Mesendoderm (in vitro differentiated cells): ENCODE results near the gene TXN.
"Not testable (repeated sequence)": the region's sequence is repeated elsewhere in the genome, so short reads cannot be mapped to it uniquely, and the experiment has no call there.

Experiments
- DNase-seq: peaks from one replicate; pipeline ENCODE4 v3.0.0; 2013
- H2AK5ac ChIP-seq: 2 replicates; pipeline ENCODE4 v1.6.1; 2013; ENCODE audit warnings: low read length, inconsistent platforms
- H2BK120ac ChIP-seq: 2 replicates; pipeline ENCODE4 v1.6.1; 2013; ENCODE audit warnings: low read depth, mild to moderate bottlenecking, low read length, moderate library complexity, mixed read lengths
- H2BK15ac ChIP-seq: replicated peaks from 2 replicates; pipeline ENCODE4 v1.6.1; 2013; ENCODE audit warnings: low read depth, mild to moderate bottlenecking, moderate library complexity
- H2BK5ac ChIP-seq: 2 replicates; pipeline ENCODE4 v1.6.1; 2013; ENCODE audit warnings: low read length, inconsistent platforms
- H3K18ac ChIP-seq: 2 replicates; pipeline ENCODE4 v1.6.1; 2013; ENCODE audit warnings: mild to moderate bottlenecking, low read length, mixed read lengths
- H3K23ac ChIP-seq: one replicate; pipeline ENCODE4 v1.6.1; 2013; ENCODE audit warnings: low read length
- H3K27ac ChIP-seq: 2 replicates; pipeline ENCODE4 v1.5.1; 2013; ENCODE audit warnings: low read depth, mild to moderate bottlenecking, inconsistent platforms, low read length, moderate library complexity
- H3K27me3 ChIP-seq: 2 replicates; pipeline ENCODE4 v1.6.1; 2013; ENCODE audit warnings: low read length, control low read depth, mild to moderate bottlenecking, inconsistent platforms; ENCODE audit not compliant: insufficient read depth, poor library complexity
- H3K36me3 ChIP-seq: 2 replicates; pipeline ENCODE4 v1.6.1; 2013; ENCODE audit warnings: low read length, inconsistent platforms; ENCODE audit not compliant: control insufficient read depth, insufficient read depth
- H3K4ac ChIP-seq: one replicate; pipeline ENCODE4 v1.6.1; 2013; ENCODE audit warnings: low read depth, mild to moderate bottlenecking, low read length, moderate library complexity
- H3K4me1 ChIP-seq: 2 replicates; pipeline ENCODE4 v1.6.1; 2013; ENCODE audit warnings: low read depth, low read length, inconsistent platforms; ENCODE audit not compliant: control insufficient read depth
- H3K4me2 ChIP-seq: 2 replicates; pipeline ENCODE4 v1.6.1; 2013; ENCODE audit warnings: low read length
- H3K4me3 ChIP-seq: 2 replicates; pipeline ENCODE4 v1.5.1; 2013; ENCODE audit warnings: mild to moderate bottlenecking, low read length
- H3K56ac ChIP-seq: one replicate; pipeline ENCODE4 v1.6.1; 2013; ENCODE audit warnings: low read length
- H3K79me1 ChIP-seq: 2 replicates; pipeline ENCODE4 v1.6.1; 2013; ENCODE audit warnings: low read length, inconsistent platforms
- H3K79me2 ChIP-seq: 2 replicates; pipeline ENCODE4 v1.6.1; 2013; ENCODE audit warnings: mild to moderate bottlenecking, low read length; ENCODE audit not compliant: control insufficient read depth, insufficient read depth
- H3K9ac ChIP-seq: 2 replicates; pipeline ENCODE4 v1.6.1; 2013; ENCODE audit warnings: low read length, inconsistent platforms
- H4K5ac ChIP-seq: one replicate; pipeline ENCODE4 v1.6.1; 2013; ENCODE audit warnings: low read length
- H4K8ac ChIP-seq: one replicate; pipeline ENCODE4 v1.6.1; 2013; ENCODE audit warnings: low read depth, mild to moderate bottlenecking, control low read depth, low read length, moderate library complexity
- WGBS: extraction: QIAGEN DNeasy Blood & Tissue Kit; methylation state at CpG from one replicate; pipeline ENCODE4 v1.1.7; 2013; ENCODE audit warnings: low lambda C conversion rate, missing lambda C conversion rate; ENCODE audit not compliant: insufficient coverage; ENCODE audit errors: extremely low coverage; 5-methylcytosine and 5-hydroxymethylcytosine counted together

TXN gene

GRCh38 chr9:110206389-110206788, 49.9 kb downstream of the TXN start:
- no CpG with 5 or more reads among the region's 1 CpG for WGBS
- Histone ChIP-seq H3K4me1 (no peaks in the 10 kb centered on the region), H3K27me3 (no peaks in the 10 kb centered on the region)

GRCh38 chr9:110205612-110206011, 50.7 kb downstream of the TXN start:
- not testable (repeated sequence) for H2BK120ac ChIP-seq, H2BK15ac ChIP-seq, H4K5ac ChIP-seq, H3K4ac ChIP-seq, H3K4me3 ChIP-seq, H3K36me3 ChIP-seq, H3K79me1 ChIP-seq, H3K23ac ChIP-seq, H2BK5ac ChIP-seq, H3K27ac ChIP-seq, H3K9ac ChIP-seq, H3K79me2 ChIP-seq, H3K27me3 ChIP-seq, H3K56ac ChIP-seq, H4K8ac ChIP-seq, H3K4me1 ChIP-seq, DNase-seq, H2AK5ac ChIP-seq, H3K4me2 ChIP-seq, H3K18ac ChIP-seq
- no CpG with 5 or more reads among the region's 5 CpGs for WGBS

More at GRCh38 chr9:110206389-110206788, 49.9 kb downstream of the TXN start:
- Histone ChIP-seq H2BK120ac (no peak overlapping the region), H2AK5ac (no peak overlapping the region), H3K4ac (no peak overlapping the region), H3K4me2 (no peak overlapping the region), H2BK15ac (no peak overlapping the region), H3K18ac (no peak overlapping the region), H3K9ac (no peak overlapping the region), H3K36me3 (no peaks in the 10 kb centered on the region), H3K79me1 (no peaks in the 10 kb centered on the region), H3K79me2 (no peaks in the 10 kb centered on the region), H3K4me3 (no peak overlapping the region), H3K56ac (no peak overlapping the region), H3K27ac (no peak overlapping the region), H4K5ac (no peak overlapping the region), H3K23ac (no peak overlapping the region), H4K8ac (no peak overlapping the region), H2BK5ac (no peak overlapping the region)
- DNase-seq, result no peak

- Histone ChIP-seq H3K4me3 (no peak overlapping the region), H2BK15ac (no peak overlapping the region), H3K79me2 (no peaks in the 10 kb centered on the region), H3K27me3 (no peaks in the 10 kb centered on the region), H3K56ac (no peak overlapping the region), H3K27ac (no peak overlapping the region), H2BK5ac (no peak overlapping the region), H2AK5ac (no peak overlapping the region), H3K36me3 (no peaks in the 10 kb centered on the region), H4K5ac (no peak overlapping the region), H3K23ac (no peak overlapping the region), H3K4ac (no peak overlapping the region), H3K4me2 (no peak overlapping the region), H3K4me1 (no peaks in the 10 kb centered on the region), H2BK120ac (no peak overlapping the region), H3K18ac (no peak overlapping the region), H3K79me1 (no peaks in the 10 kb centered on the region), H3K9ac (no peak overlapping the region), H4K8ac (no peak overlapping the region)
- no peak for DNase-seq
- WGBS, result no CpG with 5 or more reads among the region's 6 CpGs
Observed at GRCh38 chr9:110202232-110202631, 54.1 kb downstream of the TXN start.

GRCh38 chr9:110199643-110200042, 56.7 kb downstream of the TXN start:
- Histone ChIP-seq H3K4me3 (no peak overlapping the region), H3K23ac (no peak overlapping the region), H3K18ac (no peak overlapping the region), H3K79me1 (no peaks in the 10 kb centered on the region), H2BK5ac (no peak overlapping the region), H3K27ac (no peak overlapping the region), H3K4me1 (no peaks in the 10 kb centered on the region), H3K4me2 (no peak overlapping the region), H3K4ac (no peak overlapping the region), H3K36me3 (no peaks in the 10 kb centered on the region), H3K27me3 (no peaks in the 10 kb centered on the region), H2BK15ac (no peak overlapping the region), H3K56ac (no peak overlapping the region), H3K9ac (no peak overlapping the region), H2BK120ac (no peak overlapping the region), H2AK5ac (no peak overlapping the region), H4K5ac (no peak overlapping the region), H4K8ac (no peak overlapping the region), H3K79me2 (no peaks in the 10 kb centered on the region)
- WGBS, result no CpG with 5 or more reads among the region's 2 CpGs
- no peak for DNase-seq

- no CpG with 5 or more reads among the region's 12 CpGs for WGBS
- no peaks in the 10 kb centered on the region for H3K36me3 ChIP-seq
- no peak overlapping the region for H3K9ac ChIP-seq
- H3K56ac ChIP-seq, result no peak overlapping the region
- no peak overlapping the region for H2AK5ac ChIP-seq
- H3K4me3 ChIP-seq, result no peak overlapping the region
- H2BK5ac ChIP-seq, result no peak overlapping the region
- no peak overlapping the region for H4K8ac ChIP-seq
- no peak overlapping the region for H4K5ac ChIP-seq
- no peaks in the 10 kb centered on the region for H3K79me1 ChIP-seq
- H3K27me3 ChIP-seq, result no peaks in the 10 kb centered on the region
- H3K4ac ChIP-seq, result no peak overlapping the region
- H2BK15ac ChIP-seq, result no peak overlapping the region
- DNase-seq, result peak; percentile 29
- no peak overlapping the region for H3K18ac ChIP-seq
- no peak overlapping the region for H3K4me2 ChIP-seq
- H3K4me1 ChIP-seq, result no peaks in the 10 kb centered on the region
- H3K27ac ChIP-seq, result no peak overlapping the region
- H2BK120ac ChIP-seq, result no peak overlapping the region
- H3K79me2 ChIP-seq, result no peaks in the 10 kb centered on the region
- H3K23ac ChIP-seq, result no peak overlapping the region
Observed at GRCh38 chr9:110198357-110198756, 58.0 kb downstream of the TXN start.

- no peak overlapping the region for H3K4ac ChIP-seq
- H3K79me2 ChIP-seq, result no peaks in the 10 kb centered on the region
- H3K56ac ChIP-seq, result no peak overlapping the region
- H4K8ac ChIP-seq, result no peak overlapping the region
- H4K5ac ChIP-seq, result no peak overlapping the region
- no peak for DNase-seq
- H2BK5ac ChIP-seq, result no peak overlapping the region
- H3K4me2 ChIP-seq, result no peak overlapping the region
- H2AK5ac ChIP-seq, result no peak overlapping the region
- no peak overlapping the region for H3K27ac ChIP-seq
- no peak overlapping the region for H3K4me3 ChIP-seq
- WGBS, result no CpG with 5 or more reads among the region's 11 CpGs
- no peaks in the 10 kb centered on the region for H3K79me1 ChIP-seq
- no peak overlapping the region for H3K9ac ChIP-seq
- no peak overlapping the region for H2BK15ac ChIP-seq
- H2BK120ac ChIP-seq, result no peak overlapping the region
- H3K4me1 ChIP-seq, result no peaks in the 10 kb centered on the region
- H3K18ac ChIP-seq, result no peak overlapping the region
- no peak overlapping the region for H3K23ac ChIP-seq
- no peaks in the 10 kb centered on the region for H3K36me3 ChIP-seq
- H3K27me3 ChIP-seq, result no peaks in the 10 kb centered on the region
Observed at GRCh38 chr9:110197330-110198187, 58.7 kb downstream of the TXN start.
